Measurements from ENCODE around the gene TNRC6B. TPM values are rescaled to one million over a fixed set of nuclear protein-coding genes. Genes with fewer than 3 reads are reported as not detected.
A peak's percentile ranks its signal among the peaks of the same experiment; 100 is the strongest.

TNRC6B gene
- polyA plus RNA-seq, 1 donor (not counting 4 experiments of a cell fraction or from before 2014, with no cell fraction given): 5.6 TPM

DNA sequence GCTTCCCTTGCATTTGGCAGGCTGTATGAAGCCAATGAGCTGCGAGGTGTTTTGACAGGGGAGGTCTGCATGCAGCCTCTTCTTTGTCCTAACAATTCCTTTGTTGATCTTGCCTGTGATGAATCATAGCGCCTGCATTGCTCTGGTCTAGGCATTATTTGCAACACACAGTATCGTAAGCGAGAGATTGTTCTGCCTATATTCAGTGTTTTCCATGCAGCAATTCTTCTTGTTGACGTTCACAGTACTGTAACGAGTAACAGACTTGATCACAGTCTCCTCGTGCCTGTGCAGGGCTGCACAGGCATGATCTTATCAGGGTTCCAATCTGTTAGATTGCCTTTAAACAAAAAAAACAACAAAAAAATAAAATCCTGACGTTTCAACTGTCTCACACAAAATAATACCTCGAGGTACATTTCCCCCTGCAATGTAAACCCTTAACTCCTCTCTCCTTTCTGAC is 154.6 kb downstream of the TNRC6B start:
- TF ChIP-seq EZH2 (IDR thresholded peaks at IDR 0.05; ENCODE audit: low read length) (no peak), CTCF (optimal IDR thresholded peaks at IDR 0.05 in 1 of 3, IDR thresholded peaks at IDR 0.05 in 1 of 3, conservative IDR thresholded peaks at IDR 0.05 in 1 of 3; ENCODE audit: extremely low read depth in 1 of 3, insufficient read depth in 2 of 3, low read length in 3 of 3) (no peak)
- no peak overlapping the region for H3K27ac ChIP-seq (ENCODE audit: control insufficient read depth, insufficient read depth, low read length)
- no peaks in the 10 kb centered on the region for H3K9me1 ChIP-seq (ENCODE audit: control insufficient read depth, extremely low read depth, insufficient read depth, low read length)
- no peak overlapping the region for H3K4me2 ChIP-seq (ENCODE audit: control insufficient read depth, extremely low read depth, insufficient read depth, low read depth, low read length)
- H3K9ac ChIP-seq (ENCODE audit: control insufficient read depth, extremely low read depth, insufficient read depth, low read length): no peak overlapping the region
- H4K20me1 ChIP-seq (ENCODE audit: control insufficient read depth, extremely low read depth, insufficient read depth, low read length): no peaks in the 10 kb centered on the region
- no peaks in the 10 kb centered on the region for H3K27me3 ChIP-seq (ENCODE audit: control insufficient read depth, extremely low read depth, insufficient read depth, low read length)
- H3K4me3 ChIP-seq (ENCODE audit: control insufficient read depth in 2 of 3, extremely low read depth in 1 of 3, insufficient read depth in 2 of 3, low read depth in 1 of 3, low read length in 3 of 3): no peak overlapping the region
- H3K36me3 ChIP-seq (ENCODE audit: control insufficient read depth in 2 of 2, extremely low read depth in 1 of 2, insufficient read depth in 2 of 2, low read length in 2 of 2): peaks cover 0 to 5% of the 10 kb centered on the region in 2 experiments
- DNase-seq (ENCODE audit: low read depth, low spot score) (no peak), FAIRE-seq (peak; percentile 69)
- no peaks in the 10 kb centered on the region for H3K4me1 ChIP-seq (ENCODE audit: control insufficient read depth, extremely low read depth, insufficient read depth, low read length)
- H3K9me3 ChIP-seq (ENCODE audit: control insufficient read depth, low read depth, low read length): no peaks in the 10 kb centered on the region
- H2AFZ ChIP-seq (ENCODE audit: control insufficient read depth, low read length): no peak overlapping the region
- dilution Hi-C loops (cut with MboI; ENCODE audit: extremely low pct_ligation_motif_present, low sequenced_read_pairs): no loop called here
- H3K79me2 ChIP-seq (ENCODE audit: control insufficient read depth, insufficient read depth, low read length): no peaks in the 10 kb centered on the region

- no peak for TF ChIP-seq CTCF (optimal IDR thresholded peaks at IDR 0.05 in 1 of 3, IDR thresholded peaks at IDR 0.05 in 1 of 3, conservative IDR thresholded peaks at IDR 0.05 in 1 of 3; ENCODE audit: extremely low read depth in 1 of 3, insufficient read depth in 2 of 3, low read length in 3 of 3)
- no peak for TF ChIP-seq EZH2 (IDR thresholded peaks at IDR 0.05; ENCODE audit: low read length)
- no peak overlapping the region for H3K9ac ChIP-seq (ENCODE audit: control insufficient read depth, extremely low read depth, insufficient read depth, low read length)
- H3K27me3 ChIP-seq (ENCODE audit: control insufficient read depth, extremely low read depth, insufficient read depth, low read length): no peaks in the 10 kb centered on the region
- H3K9me1 ChIP-seq (ENCODE audit: control insufficient read depth, extremely low read depth, insufficient read depth, low read length): no peaks in the 10 kb centered on the region
- no peak for FAIRE-seq
- H4K20me1 ChIP-seq (ENCODE audit: control insufficient read depth, extremely low read depth, insufficient read depth, low read length): no peaks in the 10 kb centered on the region
- H3K9me3 ChIP-seq (ENCODE audit: control insufficient read depth, low read depth, low read length): no peaks in the 10 kb centered on the region
- H3K4me1 ChIP-seq (ENCODE audit: control insufficient read depth, extremely low read depth, insufficient read depth, low read length): no peaks in the 10 kb centered on the region
- H3K79me2 ChIP-seq (ENCODE audit: control insufficient read depth, insufficient read depth, low read length): no peaks in the 10 kb centered on the region
- dilution Hi-C loops (cut with MboI; ENCODE audit: extremely low pct_ligation_motif_present, low sequenced_read_pairs): no loop called here
- H2AFZ ChIP-seq (ENCODE audit: control insufficient read depth, low read length): no peak overlapping the region
- H3K36me3 ChIP-seq (ENCODE audit: control insufficient read depth in 2 of 2, extremely low read depth in 1 of 2, insufficient read depth in 2 of 2, low read length in 2 of 2): peaks cover 0 to 5% of the 10 kb centered on the region in 2 experiments
- no peak overlapping the region for H3K4me2 ChIP-seq (ENCODE audit: control insufficient read depth, extremely low read depth, insufficient read depth, low read depth, low read length)
- no peak for DNase-seq (ENCODE audit: low read depth, low spot score)
- H3K27ac ChIP-seq (ENCODE audit: control insufficient read depth, insufficient read depth, low read length): no peak overlapping the region
- H3K4me3 ChIP-seq (ENCODE audit: control insufficient read depth in 2 of 3, extremely low read depth in 1 of 3, insufficient read depth in 2 of 3, low read depth in 1 of 3, low read length in 3 of 3): no peak overlapping the region
These were observed 156.3 kb downstream of the TNRC6B start for GRCh38 chr22:40334060-40334459.

Data from keratinocyte (primary cell).